HG03432 (cell line): ENCODE results near the gene ZNF569.
"Not testable (repeated sequence)": the region's sequence is repeated elsewhere in the genome, so short reads cannot be mapped to it uniquely, and the experiment has no call there.

ENCODE experiments used
- ATAC-seq: cut with Tn5 transposase; IDR thresholded peaks from one replicate; pipeline ENCODE4 v1.9.1; 2021; ENCODE audit warnings: mild to moderate bottlenecking, moderate library complexity; ENCODE audit not compliant: unreplicated experiment

Gene ZNF569

DNA sequence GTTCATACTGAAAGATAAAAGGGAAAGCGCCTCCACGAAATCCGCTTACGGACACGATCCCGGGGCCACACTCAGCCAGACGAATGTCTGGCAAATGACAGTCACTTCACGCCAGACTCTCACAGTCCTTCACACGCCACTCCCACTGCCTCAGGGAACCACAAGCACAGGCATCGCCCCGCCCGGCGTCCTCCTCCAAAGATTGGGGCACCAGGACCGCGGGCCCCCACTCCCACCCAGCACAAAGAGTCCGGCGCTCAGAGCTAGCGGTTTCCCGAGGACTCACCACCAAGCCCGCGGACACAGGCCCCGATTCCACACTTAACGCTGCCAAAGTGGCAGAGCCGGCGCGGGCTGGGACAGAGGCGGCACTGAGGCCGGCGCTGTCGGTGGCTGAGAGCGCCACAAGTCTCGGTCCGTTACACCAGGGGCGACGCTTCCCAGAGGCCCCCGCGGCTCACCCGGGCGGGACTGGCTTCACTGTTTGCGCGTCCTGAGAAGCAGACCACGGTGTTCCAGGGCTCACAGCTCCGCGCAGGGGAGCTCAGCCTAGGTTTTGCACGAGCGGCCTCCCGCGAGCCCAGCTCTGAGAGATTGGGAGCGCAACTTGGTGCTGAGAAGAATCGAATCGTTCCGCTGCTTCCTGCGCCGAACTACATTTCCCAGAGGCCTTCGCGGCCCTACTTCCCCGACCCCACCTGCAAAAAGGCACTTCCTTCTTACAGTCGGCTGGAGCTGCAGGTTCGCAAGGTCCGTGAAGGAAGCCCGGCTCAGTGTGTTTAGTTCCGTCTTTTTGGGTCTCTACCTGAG is at the start of gene ZNF569:
ZNF569 (minus strand) TSS at position 647 of the 810 bp plus-strand sequence. CDS start 22,523 bp downstream, outside the sequence.
- ATAC-seq = peak; percentile 70

DNA sequence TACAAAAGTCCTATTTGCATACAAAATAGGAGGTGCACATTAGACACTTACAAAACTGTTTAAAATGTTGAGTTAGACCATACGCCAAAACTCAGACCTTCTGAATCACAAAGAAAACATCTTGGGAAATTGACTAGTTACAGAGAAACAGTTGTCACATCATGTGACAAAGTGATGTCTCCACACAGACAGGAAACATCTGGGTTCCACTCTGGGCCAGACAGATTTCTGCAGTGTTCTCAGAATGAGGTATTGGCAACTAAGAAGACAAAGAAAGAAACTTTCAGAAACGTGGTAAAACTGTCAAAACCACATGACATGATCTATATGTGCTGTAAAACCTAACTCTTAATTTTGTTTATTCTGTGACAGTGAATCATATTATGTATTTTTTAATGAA is 46.2 kb upstream of the ZNF569 start:
- no peak for ATAC-seq

DNA sequence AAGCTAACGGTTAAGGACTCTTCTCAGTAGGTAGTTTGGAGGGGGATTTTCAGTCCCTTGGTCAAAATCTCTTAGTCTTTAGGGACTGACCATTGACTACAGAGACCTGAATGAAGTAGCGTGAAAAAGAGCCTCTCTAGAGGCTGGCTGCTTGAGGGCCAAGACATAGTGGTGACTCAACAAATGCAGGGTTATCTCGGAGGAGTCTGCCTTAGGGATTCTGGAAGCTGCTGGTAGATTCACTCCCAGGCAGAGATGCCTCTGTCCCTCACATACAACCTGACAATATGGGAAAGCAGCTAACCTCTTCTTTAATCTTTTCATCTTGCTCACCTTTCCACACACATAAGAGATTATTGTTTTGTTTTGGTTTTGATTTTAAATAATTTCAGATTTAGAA is 44.6 kb upstream of the ZNF569 start:
- ATAC-seq = no peak

DNA sequence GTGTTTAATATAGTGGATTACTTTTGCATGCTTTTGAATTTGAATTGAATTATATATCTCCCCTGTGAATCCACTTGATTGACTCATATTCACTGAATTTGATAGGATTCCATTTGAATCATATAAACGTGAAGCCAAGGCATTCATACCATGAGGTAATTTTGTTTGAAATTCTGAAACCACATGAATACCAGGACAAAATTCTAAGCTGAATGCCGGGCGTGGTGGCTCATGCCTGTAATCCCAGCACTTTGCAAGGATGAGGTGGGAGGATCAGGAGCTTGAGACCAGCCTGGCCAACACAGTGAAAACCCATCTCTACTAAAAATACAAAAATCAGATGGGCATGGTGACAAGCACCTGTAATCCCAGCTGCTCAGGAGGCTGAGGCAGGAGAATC is 43.9 kb upstream of the ZNF569 start:
- ATAC-seq = no peak

DNA sequence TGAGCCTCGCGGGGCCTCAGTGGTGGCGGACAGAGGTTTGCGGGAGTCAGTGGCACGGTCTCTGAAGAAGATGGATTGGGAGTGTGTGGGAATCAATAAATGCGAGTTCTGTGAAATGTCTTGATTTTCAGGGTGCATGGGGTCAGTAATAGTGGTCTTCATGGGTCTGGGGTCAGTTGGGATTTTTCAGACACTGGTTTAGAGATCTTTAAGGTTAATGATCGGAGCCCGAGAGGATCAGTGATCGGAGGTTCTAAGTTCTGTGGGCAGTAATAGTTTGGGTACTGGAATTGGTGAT is 39.9 kb upstream of the ZNF569 start:
- no peak for ATAC-seq

DNA sequence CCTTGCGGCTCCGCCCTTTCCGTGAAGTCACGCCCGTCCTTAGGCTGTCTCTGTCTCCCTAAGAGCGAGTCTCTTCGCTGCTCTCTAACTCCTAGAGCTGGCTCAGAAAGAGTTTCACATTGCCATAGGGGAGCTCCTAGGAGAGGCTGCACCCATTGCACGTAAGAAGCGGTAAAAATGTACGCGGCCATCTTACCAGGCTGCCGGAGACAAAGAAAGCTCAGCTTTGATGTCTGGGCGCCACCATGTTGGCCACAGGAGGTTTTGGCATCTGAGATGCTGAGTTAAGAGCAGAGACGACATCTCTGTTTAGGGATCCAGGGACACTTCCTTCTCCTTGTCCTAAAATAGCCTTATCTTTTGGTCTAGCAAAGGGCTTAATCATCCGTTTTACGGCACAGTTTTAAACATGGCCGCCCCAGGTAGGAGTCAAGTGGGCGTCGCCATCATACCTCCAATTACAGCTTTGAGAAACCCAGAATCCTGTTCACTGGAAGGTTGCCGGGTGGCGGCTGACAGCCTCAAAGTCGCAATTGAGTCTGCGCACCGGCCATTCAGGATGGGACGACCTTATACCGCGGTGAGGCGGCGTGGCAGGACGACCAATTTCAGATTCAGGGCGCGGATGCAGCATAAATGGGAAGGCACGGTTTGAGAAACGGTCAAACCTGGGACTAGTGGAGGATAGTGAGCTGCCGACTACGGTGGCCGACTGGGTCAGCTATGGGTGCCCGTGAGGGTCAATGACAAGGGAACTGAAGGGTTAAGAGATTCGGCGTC is 39.3 kb upstream of the ZNF569 start, which contains the start of gene ZNF793:
ZNF793 (plus strand) TSS at position 553 of the 780 bp plus-strand sequence. CDS start 16,501 bp downstream, outside the sequence.
- ATAC-seq = peak; percentile 76

DNA sequence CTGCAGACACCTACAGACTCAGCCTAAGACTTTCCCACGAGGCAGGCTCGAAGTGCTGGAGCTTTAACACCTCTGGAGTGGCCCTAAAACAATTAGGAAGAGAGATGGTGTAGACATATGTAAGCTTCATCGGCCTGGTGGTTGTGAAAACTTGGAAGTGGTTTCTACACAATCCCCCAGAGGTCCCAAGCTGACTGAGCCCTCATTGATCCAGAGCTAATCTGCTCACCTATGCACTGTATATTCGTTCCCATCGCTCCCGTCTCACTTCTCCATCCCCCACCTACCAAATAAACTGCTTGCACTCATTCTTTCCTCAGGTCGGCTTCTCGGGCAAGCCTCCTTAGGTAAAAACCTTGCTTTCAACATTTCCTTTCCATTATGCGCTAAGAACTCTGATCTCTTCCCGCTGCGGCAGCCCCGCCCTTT is 38.7 kb upstream of the ZNF569 start:
- peak; percentile 19 for ATAC-seq

DNA sequence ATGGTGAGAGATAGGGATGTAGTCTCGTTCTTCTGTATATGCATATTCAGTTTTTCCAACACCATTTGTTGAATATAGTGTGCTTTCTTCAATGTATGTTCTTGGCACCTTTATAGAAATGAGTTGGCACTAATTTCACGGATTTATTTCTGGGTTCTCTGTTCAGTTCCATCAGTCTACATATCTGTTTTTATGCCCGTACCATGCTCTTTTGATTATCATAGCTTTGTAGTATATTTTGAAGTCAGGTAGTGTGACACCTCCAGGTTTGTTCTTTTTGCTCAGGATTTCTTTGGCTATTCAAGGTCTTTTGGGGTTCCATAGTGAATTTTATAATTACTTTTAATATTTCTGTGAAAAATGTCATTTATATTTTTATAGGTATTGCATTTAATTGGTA is 25.0 kb upstream of the ZNF569 start:
- no peak for ATAC-seq

DNA sequence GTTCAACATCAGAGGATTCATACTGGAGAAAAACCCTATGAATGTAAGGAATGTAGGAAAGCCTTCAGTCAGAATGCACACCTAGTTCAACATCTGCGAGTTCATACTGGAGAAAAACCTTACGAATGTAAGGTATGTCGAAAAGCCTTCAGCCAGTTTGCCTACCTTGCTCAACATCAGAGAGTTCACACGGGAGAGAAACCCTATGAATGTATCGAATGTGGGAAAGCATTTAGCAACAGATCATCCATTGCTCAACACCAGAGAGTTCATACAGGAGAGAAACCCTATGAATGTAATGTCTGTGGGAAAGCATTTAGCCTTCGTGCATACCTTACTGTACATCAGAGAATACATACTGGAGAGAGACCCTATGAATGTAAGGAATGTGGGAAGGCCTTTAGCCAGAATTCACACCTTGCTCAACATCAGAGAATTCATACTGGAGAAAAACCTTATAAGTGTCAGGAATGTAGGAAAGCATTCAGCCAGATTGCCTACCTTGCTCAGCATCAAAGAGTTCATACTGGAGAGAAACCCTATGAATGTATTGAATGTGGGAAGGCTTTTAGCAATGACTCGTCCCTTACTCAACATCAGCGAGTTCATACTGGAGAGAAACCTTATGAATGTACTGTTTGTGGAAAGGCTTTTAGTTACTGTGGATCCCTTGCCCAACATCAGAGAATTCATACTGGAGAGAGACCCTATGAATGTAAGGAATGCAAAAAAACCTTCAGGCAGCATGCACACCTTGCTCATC is 17.3 kb upstream of the ZNF569 start:
- ATAC-seq = no peak

DNA sequence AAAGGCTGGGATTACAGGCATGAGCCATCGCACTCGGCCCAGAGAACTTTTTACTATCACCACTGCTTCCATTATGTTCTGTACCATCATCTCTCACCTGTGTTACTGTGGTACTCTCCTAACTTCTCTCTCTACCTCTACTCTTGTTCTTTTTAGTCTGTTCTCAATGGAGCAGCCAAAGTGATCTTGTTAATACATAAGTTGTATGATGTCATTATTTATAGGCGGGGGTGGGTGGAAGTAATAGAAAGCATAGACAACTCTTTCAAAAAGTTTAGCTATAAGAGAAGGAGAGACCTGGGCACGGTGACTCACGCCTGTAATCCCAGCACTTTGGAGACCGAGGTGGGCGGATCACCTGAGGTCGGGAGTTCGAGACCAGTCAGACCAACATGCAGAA is 4.9 kb upstream of the ZNF569 start:
- ATAC-seq = no peak

DNA sequence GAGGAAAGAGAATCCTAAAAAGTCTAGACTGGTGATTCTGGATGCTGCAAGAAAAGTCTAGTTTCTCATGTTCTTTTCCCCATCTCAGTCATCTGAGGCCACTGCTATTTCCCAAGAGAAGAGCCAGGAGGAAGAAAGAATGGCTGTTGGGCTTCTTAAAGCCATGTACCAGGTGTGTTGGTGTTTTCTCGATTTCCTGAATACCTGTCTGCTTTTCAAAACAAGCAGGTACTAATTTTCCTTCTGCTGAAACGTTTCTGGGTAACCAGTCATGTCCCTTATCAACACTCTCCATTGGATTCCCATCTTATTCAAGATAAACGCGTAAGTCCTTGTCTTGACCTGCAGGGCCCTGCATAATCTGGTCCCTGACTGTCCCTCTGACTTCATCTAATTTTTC is 3.0 kb upstream of the ZNF569 start:
- ATAC-seq = no peak

DNA sequence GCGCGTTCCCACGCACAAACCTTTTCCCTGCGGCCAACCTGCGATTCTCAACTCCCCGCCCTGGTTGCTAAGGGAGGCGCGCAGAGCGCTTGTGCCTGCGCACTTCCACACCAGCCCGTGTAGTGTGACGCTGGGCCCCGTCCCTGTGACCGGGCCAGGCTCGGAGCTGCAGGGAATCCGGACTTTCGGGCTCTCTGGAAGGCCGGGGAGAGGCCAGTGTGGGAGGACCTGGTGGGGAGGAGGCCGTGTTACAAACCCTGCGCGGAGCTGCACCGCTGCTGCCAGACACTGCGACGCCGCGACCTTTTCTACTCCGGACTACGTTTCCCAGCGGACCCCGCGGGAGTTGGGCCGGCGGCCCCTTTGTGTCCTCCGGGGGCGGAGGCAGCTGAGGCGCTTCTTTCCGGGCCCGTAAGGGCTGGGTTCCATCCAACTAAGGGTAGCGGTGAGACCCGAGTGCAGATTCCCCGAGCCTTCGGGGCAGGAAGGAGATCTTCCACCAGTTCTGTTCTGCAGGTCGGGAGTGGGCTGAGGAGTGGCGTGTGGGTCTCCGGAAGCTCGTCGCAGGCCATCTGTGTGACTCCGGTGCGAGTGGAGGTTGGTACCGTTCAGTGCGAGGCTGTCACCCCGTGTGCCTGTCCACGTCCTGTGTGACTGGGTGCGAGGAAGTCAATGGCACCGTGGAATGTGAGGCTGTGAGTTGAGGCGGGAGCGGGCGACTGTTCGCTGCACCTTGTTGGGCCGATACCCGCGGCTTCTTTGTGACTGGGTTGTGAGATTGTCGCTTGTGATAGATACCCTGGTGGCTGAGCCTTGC is 1.9 kb upstream of the ZNF569 start, which contains the start of gene ZNF570:
ZNF570 (plus strand) TSS at position 396 of the 817 bp plus-strand sequence. CDS start 999 bp downstream, outside the sequence.
- peak; percentile 62 for ATAC-seq

DNA sequence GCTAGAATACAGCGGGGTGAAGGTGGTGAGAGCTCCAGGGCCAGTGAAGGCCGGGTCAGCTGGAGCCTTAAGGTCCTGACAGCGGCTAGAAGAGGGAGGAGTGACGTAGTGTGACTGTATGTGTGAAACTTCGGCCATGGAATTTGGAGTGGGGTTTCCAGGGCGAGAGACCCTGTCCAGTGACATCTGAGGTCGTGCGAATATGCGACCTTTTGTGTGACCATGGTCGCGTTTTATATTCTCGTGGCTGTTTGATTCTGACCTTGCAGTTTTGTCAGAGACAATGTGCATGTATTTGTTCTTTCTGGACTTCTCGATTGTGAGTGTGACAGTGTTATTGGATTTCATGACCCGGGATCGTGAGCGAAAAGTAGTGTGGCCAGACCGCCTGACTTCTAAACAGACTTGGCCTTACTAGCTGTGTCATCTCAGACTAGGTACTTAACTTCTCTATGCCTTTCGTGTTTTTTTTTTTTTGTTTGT is 405 bp upstream of the ZNF569 start:
- no peak for ATAC-seq

DNA sequence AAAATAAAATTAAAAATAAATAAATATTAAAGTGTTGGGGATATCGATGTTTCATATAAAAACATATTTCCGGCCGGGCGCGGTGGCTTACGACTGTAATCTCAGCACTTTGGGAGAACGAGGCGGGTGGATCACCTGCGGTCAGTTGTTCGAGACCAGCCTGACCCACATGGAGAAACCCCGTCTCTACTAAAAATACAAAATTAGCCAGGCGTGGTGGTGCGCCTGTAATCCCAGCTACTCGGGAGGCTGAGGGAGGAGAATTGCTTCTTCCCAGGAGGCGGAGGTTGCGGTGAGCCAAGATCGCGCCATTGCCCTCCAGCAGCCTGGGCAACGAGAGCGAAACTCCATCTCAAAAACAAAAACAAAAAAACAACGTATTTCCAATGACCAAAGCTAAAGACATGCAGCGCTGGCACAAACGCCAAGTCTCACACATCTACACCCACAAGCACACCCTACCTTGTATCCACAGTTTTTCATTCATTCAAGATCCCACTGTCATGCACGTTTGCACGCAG is 907 bp downstream of the ZNF569 start:
- no peak for ATAC-seq

DNA sequence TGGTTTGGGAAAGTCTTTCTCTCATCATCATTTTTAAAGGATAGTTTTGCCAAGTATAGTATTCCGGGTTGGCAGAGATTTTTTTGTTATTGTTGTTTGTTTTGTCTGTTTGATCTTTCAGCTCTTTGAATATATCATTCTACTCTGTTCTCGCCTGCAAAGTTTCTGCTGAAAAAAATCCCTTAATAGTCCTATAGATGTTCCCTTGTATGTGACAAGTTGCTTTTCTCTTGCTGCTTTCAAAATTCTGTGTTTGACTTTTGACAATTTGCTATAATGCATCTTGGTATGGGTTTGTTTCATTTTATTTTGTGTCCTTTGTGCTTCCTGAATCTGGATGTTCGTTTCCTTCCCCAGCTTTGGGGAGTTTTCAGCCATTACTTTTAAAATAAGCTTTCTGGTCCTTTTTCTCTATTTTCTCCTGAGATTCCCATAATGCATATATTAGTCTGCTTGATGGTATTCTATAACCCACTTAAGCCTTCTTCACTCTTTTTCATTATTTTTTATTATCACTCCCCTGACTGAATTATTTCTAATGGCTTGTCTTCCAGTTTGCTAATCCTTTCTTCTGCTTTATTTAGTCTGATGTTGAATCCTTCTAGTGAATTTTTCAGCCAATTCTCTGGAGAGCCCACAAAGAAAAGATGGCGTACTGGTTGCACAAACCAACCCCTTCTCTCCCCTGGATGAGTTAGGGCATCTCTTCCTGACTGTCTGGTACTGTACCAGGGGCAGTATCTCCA is 14.6 kb downstream of the ZNF569 start:
- no peak for ATAC-seq

DNA sequence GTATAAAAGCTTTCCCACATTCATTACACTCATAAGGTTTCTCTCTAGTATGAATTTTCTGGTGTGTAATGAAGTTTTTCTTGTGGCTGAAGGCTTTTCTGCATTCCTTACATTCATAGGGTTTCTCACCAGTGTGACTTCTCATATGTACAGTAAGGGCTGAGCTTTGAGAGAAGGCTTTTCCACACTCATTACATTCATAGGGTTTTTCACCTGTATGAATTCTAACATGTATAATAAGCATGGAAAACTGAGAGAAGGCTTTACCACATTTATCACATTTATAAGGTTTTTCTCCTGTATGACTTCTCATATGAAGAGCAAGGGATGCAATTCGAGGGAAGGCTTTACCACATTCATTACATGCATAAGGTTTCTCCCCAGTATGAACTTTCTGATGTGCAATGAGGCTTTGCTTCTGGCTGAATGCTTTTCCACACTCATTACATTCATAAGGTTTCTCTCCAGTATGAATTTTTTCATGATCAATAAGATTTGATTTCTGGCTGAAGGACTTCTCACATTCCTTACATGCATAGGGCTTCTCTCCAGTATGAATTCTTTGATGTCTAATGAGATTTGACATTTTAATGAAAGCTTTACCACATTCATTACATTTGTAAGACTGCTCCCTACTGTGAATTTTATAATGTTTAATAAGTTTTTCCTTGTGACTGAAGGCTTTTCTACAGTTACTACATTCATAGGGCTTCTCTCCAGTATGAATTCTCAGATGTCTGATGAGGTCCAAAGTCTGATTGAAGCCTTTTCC is 53.7 kb downstream of the ZNF569 start:
- no peak for ATAC-seq

DNA sequence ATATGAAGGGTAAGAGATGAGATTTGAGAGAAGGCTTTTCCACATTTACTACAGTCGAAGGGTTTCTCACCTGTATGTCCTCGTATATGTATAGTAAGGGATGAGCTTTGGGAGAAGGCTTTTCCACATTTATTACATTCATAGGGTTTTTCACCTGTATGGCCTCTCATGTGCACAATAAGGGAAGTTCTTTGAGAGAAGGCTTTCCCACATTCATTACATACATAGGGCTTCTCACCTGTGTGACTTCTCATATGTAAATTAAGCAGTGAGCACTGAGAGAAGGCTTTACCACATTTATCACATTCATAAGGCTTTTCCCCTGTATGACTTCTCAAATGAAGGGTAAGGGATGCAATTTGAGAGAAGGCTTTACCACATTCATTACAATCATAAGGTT is 54.5 kb downstream of the ZNF569 start:
- ATAC-seq = no peak

DNA sequence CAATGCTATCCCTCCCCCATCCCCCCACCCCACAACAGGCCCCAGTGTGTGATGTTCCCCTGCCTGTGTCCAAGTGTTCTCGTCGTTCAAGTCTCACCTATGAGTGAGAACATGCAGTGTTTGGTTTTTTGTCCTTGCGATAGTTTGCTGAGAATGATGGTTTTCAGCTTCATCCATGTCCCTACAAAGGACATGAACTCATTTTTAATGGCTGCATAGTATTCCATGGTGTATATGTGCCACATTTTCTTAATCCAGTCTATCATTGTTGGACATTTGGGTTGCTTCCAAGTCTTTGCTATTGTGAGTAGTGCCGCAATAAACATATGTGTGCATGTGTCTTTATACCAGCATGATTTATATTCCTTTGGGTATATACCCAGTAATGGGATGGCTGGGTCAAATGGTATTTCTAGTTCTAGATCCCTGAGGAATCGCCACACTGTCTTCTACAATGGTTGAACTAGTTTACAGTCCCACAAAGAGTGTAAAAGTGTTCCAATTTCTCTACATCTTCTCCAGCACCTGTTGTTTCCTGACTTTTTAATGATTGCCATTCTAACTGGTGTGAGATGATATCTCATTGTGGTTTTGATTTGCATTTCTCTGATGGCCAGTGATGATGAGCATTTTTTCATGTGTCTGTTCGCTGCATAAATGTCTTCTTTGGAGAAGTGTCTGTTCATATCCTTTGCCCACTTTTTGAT is 61.0 kb downstream of the ZNF569 start:
- not testable (repeated sequence) for ATAC-seq
